ENCODE data around the gene GLTP. TPM values are rescaled to one million over a fixed set of nuclear protein-coding genes. Genes with fewer than 3 reads are reported as not detected.

Gene GLTP
- total RNA-seq, 1 experiment from 2014 or later, result 25.8 TPM

- TF ChIP-seq ZNF532 (CRISPR knock-in tag; IDR thresholded peaks at IDR 0.05; ENCODE audit: borderline replicate concordance) (no peak), SOX15 (CRISPR knock-in tag; IDR thresholded peaks at IDR 0.05) (no peak), ZNF317 (CRISPR knock-in tag; IDR thresholded peaks at IDR 0.05; ENCODE audit: borderline replicate concordance, low read depth) (no peak), EMX1 (CRISPR knock-in tag; IDR thresholded peaks at IDR 0.05) (no peak), TEAD1 (CRISPR knock-in tag; IDR thresholded peaks at IDR 0.05) (no peak), TCF7 (CRISPR knock-in tag; IDR thresholded peaks at IDR 0.05; ENCODE audit: low read depth) (no peak), RORB (CRISPR knock-in tag; IDR thresholded peaks at IDR 0.05) (no peak), FOXP1 (CRISPR knock-in tag; IDR thresholded peaks at IDR 0.05; ENCODE audit: borderline replicate concordance) (no peak)
These were observed 76.7 kb downstream of the GLTP start (continued) for GRCh38 chr12:109803678-109804077.

GRCh38 chr12:109802828-109803227 lies 77.5 kb downstream of the GLTP start:
- Mint-ChIP-seq H3K27ac (no peak overlapping the region), H3K9me3 (no peaks in the 10 kb centered on the region), H3K36me3 (no peaks in the 10 kb centered on the region), H3K4me3 (no peak overlapping the region), H3K4me1 (no peaks in the 10 kb centered on the region), H3K27me3 (ENCODE audit: low read depth) (no peaks in the 10 kb centered on the region)
- no peak for TF ChIP-seq NR3C1 (CRISPR knock-in tag; conservative IDR thresholded peaks at IDR 0.05; ENCODE audit: low read depth)
- TF ChIP-seq CBFB (CRISPR knock-in tag; IDR thresholded peaks at IDR 0.05; ENCODE audit: low read depth), result no peak
- no peak for TF ChIP-seq ZNF263 (CRISPR knock-in tag; IDR thresholded peaks at IDR 0.05; ENCODE audit: low read depth)
- DNase-seq (ENCODE audit: low spot score), result no peak
- no peak for ATAC-seq
- ChIA-PET POLR2A (no interaction called here), CTCF (no interaction called here)

Small RNA genes lying within 50 kb of the gene (microRNA-seq; reads per million reads assigned to microRNA genes)
- not detected for gene MIR4497 (ENCODE audit: borderline number of aligned reads)

Other genes starting within 250 kb of the GLTP start
- 1.3 to 1.6 TPM (median 1.6 TPM) in 3 replicates for gene FAM222A, start 166.7 kb downstream of the GLTP start, total RNA-seq (2021)
- 2.9 to 5.4 TPM (median 5.1 TPM) in 3 replicates for gene TRPV4, start 47.1 kb downstream of the GLTP start, total RNA-seq (2021)
- 7.9 to 10.1 TPM (median 10.0 TPM) in 3 replicates for gene TCHP, start 19.7 kb upstream of the GLTP start, total RNA-seq (2021)
- gene GIT2, start 115.8 kb upstream of the GLTP start, total RNA-seq (2021), result 21.4 to 22.3 TPM (median 21.7 TPM) in 3 replicates
- gene ANKRD13A, start 118.9 kb upstream of the GLTP start, total RNA-seq (2021), result 17.6 to 22.4 TPM (median 18.3 TPM) in 3 replicates
- 17.6 to 18.6 TPM (median 18.3 TPM) in 3 replicates for gene C12orf76, start 168.0 kb upstream of the GLTP start, total RNA-seq (2021)
- 9.3 to 10.5 TPM (median 10.4 TPM) in 3 replicates for gene IFT81, start 243.8 kb upstream of the GLTP start, total RNA-seq (2021)

All from WTC11 (cell line).